Measurements from ENCODE around the gene KCNQ1. TPM values are rescaled to one million over a fixed set of nuclear protein-coding genes. Genes with fewer than 3 reads are reported as not detected.

KCNQ1 gene
- total RNA-seq, 1 experiment from 2014 or later = 2.3 TPM

DNA sequence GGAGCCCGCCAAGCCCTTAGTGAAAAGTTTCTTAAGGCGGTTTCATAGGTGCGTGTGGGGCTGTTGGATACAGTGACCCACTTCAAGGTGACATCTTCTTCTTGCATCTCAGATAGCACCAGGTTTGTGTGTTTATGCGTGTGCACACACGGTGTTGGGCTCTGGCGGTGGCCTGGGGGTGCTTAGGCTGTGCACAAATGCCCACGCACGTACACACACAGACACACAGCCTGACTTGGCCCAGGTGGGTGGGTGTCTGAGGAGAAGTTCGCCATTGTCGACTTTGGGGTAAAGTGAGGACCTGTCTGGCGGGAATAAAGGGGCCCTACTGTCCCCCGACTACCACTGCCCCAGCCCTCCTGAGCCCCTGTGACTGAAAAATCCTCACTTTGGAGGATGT is 103.8 kb downstream of the KCNQ1 start:
- H3K4me3 Mint-ChIP-seq = no peak overlapping the region
- Histone ChIP-seq H2AFZ (ENCODE audit: low read length) (no peak overlapping the region), H3K4me1 (ENCODE audit: insufficient read depth, low read length) (no peaks in the 10 kb centered on the region), H3K4me2 (ENCODE audit: insufficient read depth, insufficient read length, low read length) (no peak overlapping the region), H3K79me1 (ENCODE audit: insufficient read depth, low read depth, low read length, poor library complexity, severe bottlenecking) (no peaks in the 10 kb centered on the region), H3K27ac (ENCODE audit: insufficient read length, low read depth, low read length) (no peak overlapping the region), H4K5ac (ENCODE audit: insufficient read length, low read depth, low read length) (no peak overlapping the region), H4K20me1 (ENCODE audit: control insufficient read depth, insufficient read depth, insufficient read length) (no peaks in the 10 kb centered on the region), H3K56ac (ENCODE audit: insufficient read length, low read depth, low read length) (no peak overlapping the region), H3T11ph (ENCODE audit: low read length) (no peak overlapping the region), H2BK15ac (ENCODE audit: low read depth, low read length) (no peak overlapping the region), H3K23ac (ENCODE audit: insufficient read length, low read depth, low read length) (no peak overlapping the region), H2BK5ac (ENCODE audit: insufficient read length, low read length) (no peak overlapping the region), H2BK20ac (ENCODE audit: low read depth, low read length, poor library complexity, severe bottlenecking) (no peak overlapping the region), H2BK120ac (ENCODE audit: low read depth, low read length, poor library complexity, severe bottlenecking) (no peak overlapping the region), H3K9ac (ENCODE audit: extremely low read depth, insufficient read length, low read length) (no peak overlapping the region), H3K14ac (ENCODE audit: insufficient read depth, low read length) (no peak overlapping the region), H3K27me3 (ENCODE audit: insufficient read depth, low read length) (peaks cover 11% of the 10 kb centered on the region; the same call in 1 of the 2 replicates), H4K8ac (replicated peaks; ENCODE audit: insufficient read length, low read depth, low read length) (no peak overlapping the region), H4K91ac (ENCODE audit: insufficient read length, low read depth, low read length) (no peak overlapping the region), H2BK12ac (ENCODE audit: insufficient read length, low read depth, low read length) (no peak overlapping the region), H2AK5ac (ENCODE audit: insufficient read length, low read length) (no peak overlapping the region), H3K4ac (ENCODE audit: low read depth, low read length) (no peak overlapping the region), H3K18ac (ENCODE audit: insufficient read length, low read depth, low read length) (no peak overlapping the region), H3K9me3 (ENCODE audit: control insufficient read depth, low read depth, low read length) (no peaks in the 10 kb centered on the region), H3K23me2 (ENCODE audit: insufficient read length, low read depth, low read length, poor library complexity, severe bottlenecking) (no peaks in the 10 kb centered on the region), H3K79me2 (ENCODE audit: insufficient read depth, low read length) (no peaks in the 10 kb centered on the region)
- DNase-seq = no peak
- no peaks in the 10 kb centered on the region for H3K9me3 Mint-ChIP-seq
- H3K4me1 Mint-ChIP-seq = no peaks in the 10 kb centered on the region
- H3K36me3 Mint-ChIP-seq (ENCODE audit: insufficient read depth in 1 of 3, low read depth in 3 of 3) = no peaks in the 10 kb centered on the region
- H3K27ac Mint-ChIP-seq = no peak overlapping the region
- peaks cover 93% of the 10 kb centered on the region for H3K27me3 Mint-ChIP-seq (ENCODE audit: low read depth)
- WGBS (ENCODE audit: extremely low coverage, insufficient read length, low lambda C conversion rate) = no CpG with 5 or more reads among the region's 12 CpGs
- TF ChIP-seq, protein P1, sequence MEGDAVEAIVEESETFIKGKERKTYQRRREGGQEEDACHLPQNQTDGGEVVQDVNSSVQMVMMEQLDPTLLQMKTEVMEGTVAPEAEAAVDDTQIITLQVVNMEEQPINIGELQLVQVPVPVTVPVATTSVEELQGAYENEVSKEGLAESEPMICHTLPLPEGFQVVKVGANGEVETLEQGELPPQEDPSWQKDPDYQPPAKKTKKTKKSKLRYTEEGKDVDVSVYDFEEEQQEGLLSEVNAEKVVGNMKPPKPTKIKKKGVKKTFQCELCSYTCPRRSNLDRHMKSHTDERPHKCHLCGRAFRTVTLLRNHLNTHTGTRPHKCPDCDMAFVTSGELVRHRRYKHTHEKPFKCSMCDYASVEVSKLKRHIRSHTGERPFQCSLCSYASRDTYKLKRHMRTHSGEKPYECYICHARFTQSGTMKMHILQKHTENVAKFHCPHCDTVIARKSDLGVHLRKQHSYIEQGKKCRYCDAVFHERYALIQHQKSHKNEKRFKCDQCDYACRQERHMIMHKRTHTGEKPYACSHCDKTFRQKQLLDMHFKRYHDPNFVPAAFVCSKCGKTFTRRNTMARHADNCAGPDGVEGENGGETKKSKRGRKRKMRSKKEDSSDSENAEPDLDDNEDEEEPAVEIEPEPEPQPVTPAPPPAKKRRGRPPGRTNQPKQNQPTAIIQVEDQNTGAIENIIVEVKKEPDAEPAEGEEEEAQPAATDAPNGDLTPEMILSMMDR (conservative IDR thresholded peaks at IDR 0.05) = no peak

All from H9 (cell line).